Peyer's patch (tissue), 4 donors: ENCODE measurements around the gene KIF21B.

ENCODE experiments used
- CTCF ChIP-seq, 6 experiments: fragments of 450-650 bp in 4 of 6; fragments of 200-600 bp in 2 of 6; sonication (generic) in 1 of 6; IDR thresholded peaks; one replicate each; pipeline ENCODE4 v1.5.1; 2017 to 2019; ENCODE audit warnings: antibody characterized with exemption in 6 of 6, mild to moderate bottlenecking in 3 of 6, moderate library complexity in 1 of 6
- POLR2A ChIP-seq, 2 donors: fragments of 450-650 bp; IDR thresholded peaks; one replicate each; pipeline ENCODE4 v1.5.1; 2017; ENCODE audit warnings: antibody characterized with exemption in 2 of 2, mild to moderate bottlenecking in 2 of 2, moderate library complexity in 2 of 2

GRCh38 chr1:200976634-200977033, 46.9 kb downstream of the KIF21B start:
- no peak for TF ChIP-seq POLR2A (IDR thresholded peaks at IDR 0.05)
- no peak for TF ChIP-seq CTCF (IDR thresholded peaks at IDR 0.05)
